G401 (cell line): ENCODE measurements around the gene SOX4. TPM values are rescaled to one million over a fixed set of nuclear protein-coding genes. Genes with fewer than 3 reads are reported as not detected.

Experiments used
- DNase-seq: peaks from one replicate; pipeline ENCODE4 v3.0.0-alpha.2; 2015; ENCODE audit warnings: low spot score
- in situ Hi-C: cut with HindIII; loops from 2 replicates; pipeline ENCODE4 v1.10.0; 2016; ENCODE audit warnings: low sequenced_read_pairs, mixed read lengths
- total RNA-seq: library from RNA; depleted of rRNA; stranded (reverse); fragments of >200 nt; shearing (Covaris generic); gene quantifications from 2 replicates; pipeline ENCODE4 v1.2.3, GENCODE V29; 2014

The SOX4 gene
- total RNA-seq, 1 experiment from 2014 or later = 0.17 TPM

DNA sequence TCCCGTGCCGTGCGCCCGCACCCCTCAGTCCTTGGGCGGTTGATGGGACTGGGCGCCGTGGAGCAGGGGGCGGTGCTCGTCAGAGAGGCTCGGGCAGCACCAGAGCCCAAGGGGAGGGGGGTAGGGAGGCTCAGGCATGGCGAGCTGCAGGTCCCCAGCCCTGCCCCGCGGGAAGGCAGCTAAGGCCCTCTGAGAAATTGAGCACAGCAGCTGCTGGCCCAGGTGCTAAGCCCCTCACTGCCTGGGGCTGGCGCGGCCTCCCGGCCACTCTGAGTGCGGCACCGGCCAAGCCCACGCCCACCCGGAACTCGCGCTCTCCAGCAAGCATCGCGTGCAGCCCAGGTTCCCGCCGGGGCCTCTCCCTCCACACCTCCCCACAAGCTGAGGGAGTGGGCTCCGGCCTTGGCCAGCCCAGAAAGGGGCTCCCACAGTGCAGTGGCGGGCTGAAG is 16.4 kb downstream of the SOX4 start:
- in situ Hi-C loops = no loop called here
- no peak for DNase-seq

DNA sequence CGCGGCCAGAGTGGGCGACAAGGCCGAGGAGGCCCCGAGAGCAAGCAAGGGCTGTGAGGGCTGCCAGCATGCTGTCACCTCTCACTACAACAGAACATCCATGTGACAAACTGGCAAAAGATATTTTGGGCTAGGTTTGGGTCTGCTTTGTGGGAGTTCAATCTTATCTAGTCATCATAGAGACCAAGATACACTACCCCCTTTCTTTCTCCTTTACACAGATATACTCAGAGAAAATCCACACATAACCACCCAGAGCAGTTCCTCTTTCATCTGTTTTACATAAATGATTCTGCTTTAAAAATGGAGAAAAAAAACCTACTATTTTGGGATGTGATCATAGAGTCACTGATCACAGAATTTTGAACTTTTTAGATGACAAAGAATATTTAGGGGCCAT is 16.8 kb downstream of the SOX4 start:
- in situ Hi-C loops = no loop called here
- no peak for DNase-seq

DNA sequence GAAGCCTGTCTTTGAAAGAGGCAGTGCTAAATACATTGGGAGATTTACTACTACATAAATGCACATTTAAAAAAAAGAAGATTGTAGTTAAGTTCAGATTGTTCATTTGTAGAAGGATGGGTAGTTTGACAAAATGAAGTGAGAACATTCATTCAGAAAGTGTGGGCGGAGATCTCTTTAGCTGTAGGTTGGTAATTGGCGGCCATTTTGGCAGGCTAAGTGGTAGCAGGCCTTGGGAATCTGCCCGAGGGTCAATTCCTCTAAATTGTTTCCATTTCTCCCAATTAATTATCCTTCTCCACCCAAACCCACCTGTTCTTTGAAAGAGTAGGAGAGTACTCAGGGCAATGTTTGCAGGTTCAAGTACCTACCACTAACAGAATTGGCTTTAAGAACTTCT is 17.9 kb downstream of the SOX4 start:
- DNase-seq = no peak
- in situ Hi-C loops = no loop called here

- DNase-seq = no peak
- in situ Hi-C loops = no loop called here
Measured at GRCh38 chr6:21612067-21612745, 18.7 kb downstream of the SOX4 start.

DNA sequence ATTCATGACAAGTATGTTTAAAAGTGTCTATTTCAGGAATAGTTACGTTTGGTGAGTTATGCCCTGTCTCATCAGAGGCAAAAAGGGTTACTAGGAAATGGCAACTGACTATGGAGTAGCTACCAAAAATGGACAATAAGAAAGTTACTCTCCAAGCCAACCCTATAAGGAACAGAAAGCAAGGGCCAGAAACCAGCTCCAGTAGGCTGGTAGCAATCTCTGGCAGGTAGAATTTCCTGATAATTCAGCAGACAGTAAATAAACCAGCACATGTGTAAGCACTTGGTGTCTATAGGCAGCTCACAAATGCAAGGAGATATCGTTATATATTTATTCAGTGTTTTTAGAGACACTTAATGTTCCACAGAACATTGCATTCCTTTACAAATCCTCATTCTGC is 20.3 kb downstream of the SOX4 start:
- DNase-seq = no peak
- in situ Hi-C loops = no loop called here

- in situ Hi-C loops = no loop called here
- no peak for DNase-seq
Measured at GRCh38 chr6:21614226-21614625, 20.7 kb downstream of the SOX4 start.

DNA sequence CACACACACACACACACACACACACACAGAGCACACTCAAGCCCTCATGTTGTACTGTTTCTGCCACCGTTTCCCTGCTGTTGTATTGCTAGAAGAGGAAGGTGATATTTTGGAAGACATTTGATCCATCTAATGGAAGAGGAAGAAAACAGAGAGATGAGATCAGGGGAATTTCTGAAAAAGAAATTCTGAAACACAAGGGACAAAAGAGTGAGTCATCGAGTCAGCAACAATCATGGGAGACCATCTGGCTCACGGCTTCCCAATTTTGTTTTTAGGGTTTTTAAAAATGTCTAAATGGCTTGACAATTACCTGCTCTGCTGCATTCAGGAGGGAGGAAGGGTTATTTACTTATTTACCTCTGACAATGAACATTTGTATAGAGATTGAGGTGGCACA is 22.0 kb downstream of the SOX4 start:
- in situ Hi-C loops = no loop called here
- DNase-seq = no peak

GRCh38 chr6:21616005-21616404 is 22.5 kb downstream of the SOX4 start:
- no peak for DNase-seq
- in situ Hi-C loops = no loop called here

- no peak for DNase-seq
- in situ Hi-C loops = no loop called here
Measured at GRCh38 chr6:21625642-21626041, 32.1 kb downstream of the SOX4 start.

- in situ Hi-C loops = no loop called here
- no peak for DNase-seq
Measured at GRCh38 chr6:21626756-21627155, 33.2 kb downstream of the SOX4 start.

GRCh38 chr6:21628160-21628559 is 34.6 kb downstream of the SOX4 start:
- DNase-seq = no peak
- in situ Hi-C loops = no loop called here

DNA sequence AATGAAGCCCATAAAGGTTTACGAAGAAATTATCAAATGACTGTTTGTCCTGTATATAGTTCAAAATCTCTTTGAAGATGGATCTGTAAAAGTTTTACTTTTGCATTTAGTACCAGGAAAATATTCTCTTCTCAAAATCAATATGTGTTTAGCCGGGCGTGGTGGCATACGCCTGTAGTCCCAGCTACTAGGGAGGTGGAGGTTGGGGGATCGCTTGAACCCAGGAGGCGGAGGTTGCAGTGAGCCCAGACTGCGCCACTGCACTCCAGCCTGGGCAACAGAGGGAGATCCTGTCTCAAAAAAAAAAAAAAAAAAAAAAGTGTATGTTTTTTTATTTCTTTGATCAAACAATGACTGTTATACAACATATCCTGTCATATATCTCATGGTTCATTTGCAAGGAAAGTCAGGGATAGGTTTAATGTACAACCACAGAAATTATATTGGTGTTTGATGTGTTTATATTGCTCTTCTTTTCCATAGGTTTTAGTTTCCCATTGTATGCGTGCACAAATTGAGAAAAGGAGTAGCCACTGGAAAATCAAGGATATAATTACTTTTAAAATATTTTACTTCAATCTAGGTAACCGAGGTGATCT is 40.1 kb downstream of the SOX4 start:
- in situ Hi-C loops = no loop called here

DNA sequence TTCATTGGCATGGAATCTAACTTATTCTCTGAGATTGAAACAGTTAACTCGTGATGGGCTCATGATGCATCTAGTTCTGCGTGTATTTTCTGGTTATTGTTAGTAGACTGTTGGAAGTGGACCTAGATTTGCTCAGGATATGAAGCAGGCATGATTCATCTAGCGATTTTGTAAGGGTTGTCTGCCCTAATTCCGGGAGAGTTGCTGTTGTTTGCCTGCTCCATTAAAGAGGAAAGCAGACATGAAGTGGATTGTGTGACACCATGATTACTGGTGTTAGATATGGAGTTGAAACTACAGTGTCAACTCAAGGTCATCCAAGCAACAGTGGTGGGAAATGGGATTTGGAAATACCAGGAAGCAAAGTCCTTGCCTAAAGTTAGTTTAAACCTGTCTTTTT is 41.0 kb downstream of the SOX4 start:
- no peak for DNase-seq
- in situ Hi-C loops = no loop called here

More for the DNA sequence above, 40.1 kb downstream of the SOX4 start:
- DNase-seq = no peak

DNA sequence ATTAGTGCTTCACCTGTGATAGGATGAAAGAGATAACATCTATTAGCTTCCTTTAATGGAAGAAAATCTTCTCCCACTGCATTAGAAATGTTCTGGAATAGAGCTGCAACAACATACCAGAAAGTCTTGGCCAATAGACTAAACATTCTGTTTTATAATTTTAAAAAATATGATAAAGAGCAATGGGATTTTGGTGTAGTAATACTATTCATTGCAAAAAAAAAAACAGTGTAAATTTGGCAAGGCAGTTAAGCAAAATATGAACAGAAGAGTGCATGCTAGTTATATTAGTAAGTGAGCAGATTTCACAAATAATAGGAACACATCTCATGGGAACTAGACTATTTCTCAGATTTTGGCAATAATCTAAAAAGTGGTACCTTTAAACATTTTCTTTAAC is 43.3 kb downstream of the SOX4 start:
- in situ Hi-C loops = no loop called here
- no peak for DNase-seq

DNA sequence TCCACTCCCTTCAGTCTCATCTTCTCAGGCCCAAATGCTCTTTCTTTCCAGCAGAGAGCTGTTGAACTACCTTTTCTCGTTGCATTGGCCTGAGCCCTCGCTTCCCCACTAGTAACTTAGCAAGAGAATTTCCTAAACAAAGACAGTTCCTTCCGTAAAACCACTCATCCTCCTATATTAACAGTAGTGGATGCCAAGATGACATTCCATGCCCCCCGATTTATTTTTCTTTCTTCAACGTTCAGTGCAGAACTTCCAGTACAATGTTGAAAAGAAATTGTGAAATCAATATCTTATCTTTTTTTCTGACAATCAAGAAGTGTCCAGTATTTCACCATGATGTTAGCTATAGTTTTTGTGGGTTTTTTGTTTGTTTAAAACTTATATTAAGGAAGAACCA is 45.8 kb downstream of the SOX4 start:
- in situ Hi-C loops = no loop called here
- DNase-seq = no peak
